Activated CD4-positive, alpha-beta memory T cell treated with anti-CD3 and anti-CD28 coated beads, Interleukin-2, amount 10 ng/mL, durations not matched to agents 7 days and 5 days (primary cell): ENCODE measurements around the gene RXRA. TPM values are rescaled to one million over a fixed set of nuclear protein-coding genes. Genes with fewer than 3 reads are reported as not detected.

Experiments
- CTCF ChIA-PET: fragments of 350-600 bp; sonication (Branson Sonifier 250); formaldehyde crosslinking; loops from one replicate; lab custom pipeline; 2021; ENCODE audit warnings: antibody characterized with exemption, inconsistent platforms; lab: Charles Lee
- POLR2A ChIA-PET: fragments of 350-600 bp; sonication (Branson Sonifier 250); formaldehyde crosslinking; loops from one replicate; lab custom pipeline; 2021; ENCODE audit warnings: antibody characterized with exemption; lab: Charles Lee
- DNase-seq: peaks from one replicate; pipeline ENCODE4 v3.0.0-alpha.2; 2020
- H3K27ac Mint-ChIP-seq: one replicate; pipeline ENCODE4 v1.8.0; 2021; ENCODE audit warnings: mild to moderate bottlenecking, mixed read lengths
- H3K27me3 Mint-ChIP-seq: one replicate; pipeline ENCODE4 v1.8.0; 2021; ENCODE audit warnings: mixed read lengths
- H3K36me3 Mint-ChIP-seq: one replicate; pipeline ENCODE4 v1.8.0; 2021; ENCODE audit warnings: low read depth, mixed read lengths
- H3K4me1 Mint-ChIP-seq: one replicate; pipeline ENCODE4 v1.8.0; 2021; ENCODE audit warnings: mixed read lengths
- H3K4me3 Mint-ChIP-seq: one replicate; pipeline ENCODE4 v1.8.0; 2021; ENCODE audit warnings: mild to moderate bottlenecking, mixed read lengths
- H3K9me3 Mint-ChIP-seq: one replicate; pipeline ENCODE4 v1.8.0; 2021; ENCODE audit warnings: mixed read lengths
- total RNA-seq, 2 experiments: library from RNA; stranded (reverse); gene quantifications; one replicate each; pipeline ENCODE4 v1.2.3, GENCODE V29; 2021

Gene RXRA
- total RNA-seq, 2 experiments from 2014 or later, result 7.0 to 7.8 TPM

- no peaks in the 10 kb centered on the region for H3K9me3 Mint-ChIP-seq
- no peak overlapping the region for H3K27ac Mint-ChIP-seq
- ChIA-PET CTCF (no interaction called here), POLR2A (interaction anchor here (1.4 kb wide), 1 partner anchor 296 kb away, joined by 3 read pairs; the partner anchor contains the start of gene RNU6ATAC)
- no peak overlapping the region for H3K4me3 Mint-ChIP-seq
- H3K4me1 Mint-ChIP-seq, result peaks cover 7% of the 10 kb centered on the region
- DNase-seq, result no peak
- H3K27me3 Mint-ChIP-seq, result no peaks in the 10 kb centered on the region
- H3K36me3 Mint-ChIP-seq, result no peaks in the 10 kb centered on the region
Measured at GRCh38 chr9:134460896-134461295, 134.6 kb downstream of the RXRA start.

GRCh38 chr9:134461426-134461982 is 135.2 kb downstream of the RXRA start:
- POLR2A ChIA-PET, result interaction anchor here (1.4 kb wide), 1 partner anchor 297 kb away, joined by 3 read pairs; the partner anchor contains the start of gene RNU6ATAC
- CTCF ChIA-PET, result no interaction called here

GRCh38 chr9:134462318-134462717 is 136.1 kb downstream of the RXRA start:
- no peak for DNase-seq
- Mint-ChIP-seq H3K27ac (no peak overlapping the region), H3K27me3 (no peaks in the 10 kb centered on the region), H3K4me3 (no peak overlapping the region), H3K36me3 (no peaks in the 10 kb centered on the region), H3K9me3 (no peaks in the 10 kb centered on the region), H3K4me1 (no peaks in the 10 kb centered on the region)
- CTCF ChIA-PET, result no interaction called here
- POLR2A ChIA-PET, result interaction anchor here (1.4 kb wide), 1 partner anchor 297 kb away, joined by 3 read pairs; the partner anchor contains the start of gene RNU6ATAC

More at GRCh38 chr9:134461426-134461982, 135.2 kb downstream of the RXRA start:
- Mint-ChIP-seq H3K36me3 (no peaks in the 10 kb centered on the region), H3K9me3 (no peaks in the 10 kb centered on the region), H3K27me3 (no peaks in the 10 kb centered on the region), H3K27ac (no peak overlapping the region), H3K4me1 (peaks cover 2% of the 10 kb centered on the region), H3K4me3 (no peak overlapping the region)
- DNase-seq, result no peak

GRCh38 chr9:134463280-134463679 is 137.0 kb downstream of the RXRA start:
- POLR2A ChIA-PET, result no interaction called here
- Mint-ChIP-seq H3K27me3 (no peaks in the 10 kb centered on the region), H3K4me3 (no peak overlapping the region), H3K27ac (no peak overlapping the region), H3K9me3 (no peaks in the 10 kb centered on the region), H3K4me1 (no peaks in the 10 kb centered on the region), H3K36me3 (no peaks in the 10 kb centered on the region)
- no peak for DNase-seq
- CTCF ChIA-PET, result no interaction called here

GRCh38 chr9:134466869-134467616 is 140.8 kb downstream of the RXRA start:
- H3K27me3 Mint-ChIP-seq, result no peaks in the 10 kb centered on the region
- H3K9me3 Mint-ChIP-seq, result no peaks in the 10 kb centered on the region
- H3K4me3 Mint-ChIP-seq, result no peak overlapping the region
- no peak overlapping the region for H3K27ac Mint-ChIP-seq
- ChIA-PET CTCF (no interaction called here), POLR2A (interaction anchor here (1.0 kb wide), 1 partner anchor 11 kb away, joined by 3 read pairs; no protein-coding TSS in a partner anchor)
- H3K4me1 Mint-ChIP-seq, result no peaks in the 10 kb centered on the region
- H3K36me3 Mint-ChIP-seq, result no peaks in the 10 kb centered on the region
- no peak for DNase-seq

GRCh38 chr9:134468358-134468757 is 142.1 kb downstream of the RXRA start:
- ChIA-PET CTCF (no interaction called here), POLR2A (no interaction called here)
- no peaks in the 10 kb centered on the region for H3K36me3 Mint-ChIP-seq
- H3K9me3 Mint-ChIP-seq, result no peaks in the 10 kb centered on the region
- no peaks in the 10 kb centered on the region for H3K27me3 Mint-ChIP-seq
- H3K27ac Mint-ChIP-seq, result no peak overlapping the region
- DNase-seq, result no peak
- no peak overlapping the region for H3K4me3 Mint-ChIP-seq
- no peaks in the 10 kb centered on the region for H3K4me1 Mint-ChIP-seq

- Mint-ChIP-seq H3K4me3 (no peak overlapping the region), H3K27ac (no peak overlapping the region), H3K36me3 (no peaks in the 10 kb centered on the region), H3K4me1 (no peaks in the 10 kb centered on the region), H3K27me3 (no peaks in the 10 kb centered on the region), H3K9me3 (no peaks in the 10 kb centered on the region)
- DNase-seq, result no peak
- POLR2A ChIA-PET, result no interaction called here
- CTCF ChIA-PET, result no interaction called here
Measured at GRCh38 chr9:134469041-134469875, 143.0 kb downstream of the RXRA start.

GRCh38 chr9:134472256-134472655 is 146.0 kb downstream of the RXRA start:
- POLR2A ChIA-PET, result no interaction called here
- no peaks in the 10 kb centered on the region for H3K36me3 Mint-ChIP-seq
- CTCF ChIA-PET, result no interaction called here

GRCh38 chr9:134473141-134474054 is 147.1 kb downstream of the RXRA start:
- CTCF ChIA-PET, result no interaction called here
- Mint-ChIP-seq H3K9me3 (no peaks in the 10 kb centered on the region), H3K36me3 (no peaks in the 10 kb centered on the region), H3K27ac (no peak overlapping the region), H3K27me3 (no peaks in the 10 kb centered on the region), H3K4me3 (no peak overlapping the region), H3K4me1 (no peaks in the 10 kb centered on the region)
- POLR2A ChIA-PET, result no interaction called here
- DNase-seq, result no peak

More at GRCh38 chr9:134472256-134472655, 146.0 kb downstream of the RXRA start:
- no peaks in the 10 kb centered on the region for H3K27me3 Mint-ChIP-seq
- no peak for DNase-seq
- no peaks in the 10 kb centered on the region for H3K4me1 Mint-ChIP-seq
- no peaks in the 10 kb centered on the region for H3K9me3 Mint-ChIP-seq
- H3K4me3 Mint-ChIP-seq, result no peak overlapping the region
- no peak overlapping the region for H3K27ac Mint-ChIP-seq

GRCh38 chr9:134474055-134474370 is 147.8 kb downstream of the RXRA start:
- H3K9me3 Mint-ChIP-seq, result no peaks in the 10 kb centered on the region

GRCh38 chr9:134475011-134475790 is 148.9 kb downstream of the RXRA start:
- no peaks in the 10 kb centered on the region for H3K4me1 Mint-ChIP-seq
- no peaks in the 10 kb centered on the region for H3K9me3 Mint-ChIP-seq
- POLR2A ChIA-PET, result no interaction called here
- H3K27me3 Mint-ChIP-seq, result no peaks in the 10 kb centered on the region
- no peak overlapping the region for H3K4me3 Mint-ChIP-seq
- no peaks in the 10 kb centered on the region for H3K36me3 Mint-ChIP-seq
- CTCF ChIA-PET, result no interaction called here
- no peak overlapping the region for H3K27ac Mint-ChIP-seq
- no peak for DNase-seq

More at GRCh38 chr9:134474055-134474370, 147.8 kb downstream of the RXRA start:
- Mint-ChIP-seq H3K4me1 (no peaks in the 10 kb centered on the region), H3K36me3 (no peaks in the 10 kb centered on the region), H3K27me3 (no peaks in the 10 kb centered on the region), H3K27ac (no peak overlapping the region), H3K4me3 (no peak overlapping the region)
- POLR2A ChIA-PET, result no interaction called here
- CTCF ChIA-PET, result no interaction called here
- DNase-seq, result no peak
